Vagina (tissue), 2 donors: ENCODE results near the gene SCGB1D2.

Experiments
- CTCF ChIP-seq, 3 experiments: fragments of 450-650 bp in 2 of 3; fragments of 200-600 bp in 1 of 3; sonication (generic) in 1 of 3; IDR thresholded peaks; one replicate each; pipeline ENCODE4 v1.5.1; 2017 to 2019; ENCODE audit warnings: antibody characterized with exemption in 3 of 3, mild to moderate bottlenecking in 2 of 3, moderate library complexity in 2 of 3
- POLR2AphosphoS5 ChIP-seq, 2 donors: sonication (generic); formaldehyde crosslinking; IDR thresholded peaks; one replicate each; pipeline ENCODE4 v1.9.0; 2017; ENCODE audit warnings: antibody characterized with exemption in 2 of 2, mild to moderate bottlenecking in 2 of 2, low read depth in 1 of 2; ENCODE audit not compliant: insufficient read depth in 1 of 2

- TF ChIP-seq CTCF (IDR thresholded peaks at IDR 0.05) (no peak), POLR2AphosphoS5 (IDR thresholded peaks at IDR 0.05; ENCODE audit: insufficient read depth in 1 of 2, low read depth in 1 of 2) (no peak)
Measured at GRCh38 chr11:62241095-62241494, 944 bp upstream of the SCGB1D2 start.
